BLaER1 treated with 17β-estradiol and CSF1 and Interleukin-3, amounts not matched to agents 10 nM and 100 nM (cell line): ENCODE data around the gene TTLL1.
A peak's percentile ranks its signal among the peaks of the same experiment; 100 is the strongest.

ENCODE experiments used
- H3K27ac ChIP-seq, 11 experiments: shearing (Covaris generic); formaldehyde crosslinking; 2 replicates each; pipeline ENCODE4 v1.8.1; 2022
- H3K27me3 ChIP-seq, 11 experiments: shearing (Covaris generic); formaldehyde crosslinking; 2 replicates each; pipeline ENCODE4 v1.8.1; 2022
- H3K36me3 ChIP-seq, 11 experiments: shearing (Covaris generic); formaldehyde crosslinking; 2 replicates each; pipeline ENCODE4 v1.8.1; 2022
- H3K4me1 ChIP-seq, 10 experiments: shearing (Covaris generic); formaldehyde crosslinking; 2 replicates each; pipeline ENCODE4 v1.8.1; 2022
- H3K4me2 ChIP-seq, 11 experiments: shearing (Covaris generic); formaldehyde crosslinking; 2 replicates each; pipeline ENCODE4 v1.8.1; 2022
- H3K4me3 ChIP-seq, 10 experiments: shearing (Covaris generic); formaldehyde crosslinking; 2 replicates each; pipeline ENCODE4 v1.8.1; 2022
- H3K9ac ChIP-seq, 11 experiments: shearing (Covaris generic); formaldehyde crosslinking; 2 replicates each; pipeline ENCODE4 v1.8.1; 2022
- H3K9me3 ChIP-seq, 11 experiments: shearing (Covaris generic); formaldehyde crosslinking; replicated peaks in 1 of 11; 2 replicates each; pipeline ENCODE4 v1.8.1; 2022
- H4K20me1 ChIP-seq, 11 experiments: shearing (Covaris generic); formaldehyde crosslinking; 2 replicates each; pipeline ENCODE4 v1.8.1; 2022
- Cebpa-rat ChIP-seq, 11 experiments: shearing (Covaris generic); IDR thresholded peaks; 2 replicates each; pipeline ENCODE4 v1.8.1; 2022

TTLL1 gene

GRCh38 chr22:43118024-43118849 lies 29.0 kb upstream of the TTLL1 start:
- Histone ChIP-seq H3K4me2 (peak overlapping the region; percentile 59 to 100 (median 80)), H3K27me3 (peaks cover 0 to 28% (median 0%) of the 10 kb centered on the region in 11 experiments; a peak in 7 of 22 replicates), H3K4me3 (no peak overlapping the region), H3K4me1 (peaks cover 45 to 100% (median 97%) of the 10 kb centered on the region in 10 experiments), H3K9me3 (no peaks in the 10 kb centered on the region), H3K9ac (peak overlapping the region in 5 of 11 experiments; percentile 4 to 63 (median 14); a peak in 6 of 22 replicates), H4K20me1 (peaks cover 0 to 59% (median 9%) of the 10 kb centered on the region in 11 experiments; a peak in 10 of 22 replicates), H3K27ac (peak overlapping the region in 4 of 11 experiments; percentile 22 to 64 (median 53); a peak in 6 of 22 replicates), H3K36me3 (no peaks in the 10 kb centered on the region)
- TF ChIP-seq Cebpa-rat (IDR thresholded peaks at IDR 0.05) = no peak

DNA sequence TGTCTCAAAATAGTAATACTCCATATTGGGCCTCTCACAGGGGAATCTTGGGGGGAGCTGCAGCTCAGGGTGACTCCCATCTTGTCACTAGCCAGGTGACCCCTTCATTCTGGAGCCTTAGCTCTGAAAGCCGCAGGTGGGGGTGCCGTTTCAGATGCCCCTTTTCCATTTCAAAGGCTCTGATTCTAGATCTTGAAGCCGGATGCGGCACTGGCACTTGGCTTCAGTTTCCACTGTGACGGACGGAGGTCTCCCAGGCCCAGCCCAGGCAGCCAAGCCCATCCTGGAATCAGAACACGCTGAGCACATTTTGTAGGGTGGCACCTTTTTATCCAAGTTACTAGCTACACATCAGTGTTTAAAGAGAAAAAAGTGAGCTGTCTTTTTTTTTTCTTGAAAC lies 27.7 kb upstream of the TTLL1 start:
- H3K27ac ChIP-seq = peak overlapping the region in 2 of 11 experiments; percentile 10 to 37; a peak in 1 of 22 replicates
- H3K4me2 ChIP-seq = peak overlapping the region in 10 of 11 experiments; percentile 54 to 100 (median 99); a peak in 19 of 22 replicates
- H3K9me3 ChIP-seq = no peaks in the 10 kb centered on the region
- peaks cover 45 to 100% (median 98%) of the 10 kb centered on the region in 10 experiments for H3K4me1 ChIP-seq
- peaks cover 0 to 51% (median 3%) of the 10 kb centered on the region in 11 experiments; a peak in 10 of 22 replicates for H4K20me1 ChIP-seq
- H3K4me3 ChIP-seq = no peak overlapping the region
- no peaks in the 10 kb centered on the region for H3K36me3 ChIP-seq
- H3K9ac ChIP-seq = 0 out of 22 replicates have a peak overlapping the region, but pooled peaks of 2 of the 11 experiments have one; percentile 14 to 30
- no peak for TF ChIP-seq Cebpa-rat (IDR thresholded peaks at IDR 0.05)
- H3K27me3 ChIP-seq = peaks cover 3 to 41% (median 4%) of the 10 kb centered on the region in 11 experiments

DNA sequence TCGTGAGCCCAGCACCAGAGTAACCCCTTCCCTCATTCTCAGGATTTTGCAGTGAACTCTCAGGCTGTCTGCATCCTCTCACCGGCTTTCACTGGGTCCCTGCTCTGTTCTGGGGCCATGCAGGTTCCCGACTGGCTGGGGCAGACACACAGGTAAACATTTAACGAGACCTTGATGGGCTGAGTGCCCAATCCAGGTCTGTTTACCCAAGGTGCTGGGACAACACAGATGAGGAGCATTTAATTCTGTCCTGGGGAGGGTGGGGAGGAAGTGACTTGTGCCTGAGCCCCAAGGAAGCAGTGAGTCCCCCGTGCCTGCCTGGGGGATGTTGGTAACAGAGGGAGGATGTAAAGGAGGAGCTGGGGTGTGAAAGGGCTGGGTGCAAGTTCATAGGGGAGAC lies 25.8 kb upstream of the TTLL1 start:
- no peak overlapping the region for H3K4me3 ChIP-seq
- peak overlapping the region in 1 of 11 experiments; percentile 7; a peak in 2 of 22 replicates for H3K9ac ChIP-seq
- peak overlapping the region in 10 of 11 experiments; percentile 54 to 100 (median 99); a peak in 18 of 22 replicates for H3K4me2 ChIP-seq
- no peaks in the 10 kb centered on the region for H3K36me3 ChIP-seq
- no peak for TF ChIP-seq Cebpa-rat (IDR thresholded peaks at IDR 0.05)
- peaks cover 52 to 98% (median 93%) of the 10 kb centered on the region in 10 experiments for H3K4me1 ChIP-seq
- peaks cover 0 to 50% (median 9%) of the 10 kb centered on the region in 11 experiments; a peak in 10 of 22 replicates for H4K20me1 ChIP-seq
- 0 out of 22 replicates have a peak overlapping the region, but pooled peaks of 2 of the 11 experiments have one; percentile 5 to 10 for H3K27ac ChIP-seq
- H3K27me3 ChIP-seq = peaks cover 21 to 61% (median 24%) of the 10 kb centered on the region in 11 experiments
- H3K9me3 ChIP-seq = no peaks in the 10 kb centered on the region

DNA sequence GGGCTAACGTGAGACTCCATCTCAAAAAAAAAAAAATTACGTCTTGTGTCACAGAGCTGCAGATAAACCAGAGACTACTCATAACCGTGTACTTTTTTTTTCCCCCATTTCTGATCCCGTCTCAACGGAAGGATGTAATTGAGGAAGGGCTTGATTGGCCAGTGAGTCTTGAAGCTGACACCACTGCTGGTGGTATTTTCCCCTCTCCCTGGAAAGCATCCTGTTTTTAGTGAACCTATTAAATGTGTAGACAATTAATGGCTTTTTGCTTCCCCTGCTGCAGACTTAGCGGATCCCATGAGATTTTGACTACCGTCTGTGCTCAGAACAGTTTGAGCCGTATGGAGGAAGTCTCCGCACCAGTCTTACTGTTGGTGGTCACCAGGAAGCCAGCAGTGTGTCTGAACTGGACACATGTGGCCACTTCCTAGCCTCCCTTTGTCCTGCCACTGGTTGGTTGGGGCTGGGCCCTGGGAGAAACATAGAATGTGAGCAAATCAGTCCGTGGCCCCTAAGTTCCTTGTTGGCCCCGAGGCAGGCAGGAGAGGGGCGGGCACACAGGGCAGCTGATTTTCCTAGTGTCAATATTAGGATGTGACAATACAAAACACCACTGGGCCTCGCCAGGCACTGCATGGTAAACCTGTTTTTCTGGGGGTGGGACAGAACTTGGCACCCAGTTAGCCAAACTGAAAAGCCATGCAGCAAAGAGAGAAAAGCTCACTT lies 24.5 kb upstream of the TTLL1 start:
- Histone ChIP-seq H3K9me3 (no peaks in the 10 kb centered on the region), H3K4me2 (peak overlapping the region; percentile 56 to 100 (median 99)), H3K27me3 (peaks cover 22 to 71% (median 35%) of the 10 kb centered on the region in 11 experiments), H3K4me1 (peaks cover 43 to 86% (median 81%) of the 10 kb centered on the region in 10 experiments), H3K9ac (peak overlapping the region in 6 of 11 experiments; percentile 23 to 51 (median 30); a peak in 7 of 22 replicates), H3K36me3 (no peaks in the 10 kb centered on the region), H3K4me3 (peak overlapping the region in 2 of 10 experiments; percentile 2 to 31; a peak in 4 of 20 replicates), H4K20me1 (peaks cover 0 to 53% (median 8%) of the 10 kb centered on the region in 11 experiments; a peak in 9 of 22 replicates), H3K27ac (peak overlapping the region in 4 of 11 experiments; percentile 17 to 53 (median 39); a peak in 4 of 22 replicates)
- no peak for TF ChIP-seq Cebpa-rat (IDR thresholded peaks at IDR 0.05)

DNA sequence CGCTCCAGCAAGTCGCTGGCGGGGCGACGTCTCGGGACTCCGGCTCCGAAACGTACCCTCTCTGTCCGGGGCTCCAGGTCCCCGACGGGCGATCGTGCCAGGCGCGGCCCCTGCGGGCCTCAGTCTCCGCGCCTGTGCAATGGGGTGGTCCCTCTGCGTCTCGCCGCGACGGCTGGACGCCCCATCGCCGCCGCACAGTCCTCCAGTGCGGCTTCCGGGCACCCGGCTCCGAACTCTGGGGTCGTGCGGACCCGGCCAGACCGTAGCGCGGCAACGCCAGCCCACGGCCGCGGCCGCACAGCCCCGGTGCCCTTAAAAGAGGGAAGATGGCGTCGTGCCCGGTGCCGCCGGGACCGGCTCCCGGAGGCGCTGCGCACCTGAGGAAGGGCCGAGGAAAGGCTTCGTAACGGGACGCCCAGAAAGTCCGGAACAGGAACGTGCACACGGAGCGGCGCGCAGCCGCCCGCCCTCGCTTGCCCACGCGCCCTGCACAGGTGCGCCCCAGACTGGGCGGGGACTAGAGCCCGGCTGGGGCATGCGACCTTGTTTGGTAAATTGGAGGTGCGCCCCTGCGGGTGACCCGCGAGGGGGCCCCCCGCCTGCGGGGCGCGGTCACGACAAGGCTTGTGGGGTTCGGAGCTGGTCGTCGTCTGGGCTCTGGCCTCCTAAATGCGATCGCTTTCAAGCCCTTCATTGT lies 21.9 kb upstream of the TTLL1 start:
- peaks cover 0 to 45% (median 8%) of the 10 kb centered on the region in 11 experiments; a peak in 9 of 22 replicates for H4K20me1 ChIP-seq
- no peaks in the 10 kb centered on the region for H3K36me3 ChIP-seq
- H3K4me2 ChIP-seq = peak overlapping the region; percentile 96 to 100 (median 100)
- peak overlapping the region in 5 of 11 experiments; percentile 15 to 66 (median 49); a peak in 7 of 22 replicates for H3K27ac ChIP-seq
- peak overlapping the region; percentile 61 to 77 (median 66) for H3K4me3 ChIP-seq
- H3K9me3 ChIP-seq = no peaks in the 10 kb centered on the region
- no peak for TF ChIP-seq Cebpa-rat (IDR thresholded peaks at IDR 0.05)
- peaks cover 28 to 71% (median 65%) of the 10 kb centered on the region in 10 experiments for H3K4me1 ChIP-seq
- peak overlapping the region; percentile 49 to 83 (median 65) for H3K9ac ChIP-seq
- peaks cover 22 to 65% (median 35%) of the 10 kb centered on the region in 11 experiments for H3K27me3 ChIP-seq

- peak within 1 kb of the TSS in 5 of 11 experiments; percentile 15 to 66 (median 49); a peak in 7 of 22 replicates for H3K27ac ChIP-seq
- peak within 1 kb of the TSS; percentile 61 to 77 (median 66) for H3K4me3 ChIP-seq
- H3K9me3 ChIP-seq = no peaks in the 10 kb centered on the region
- H3K9ac ChIP-seq = peak within 1 kb of the TSS; percentile 49 to 83 (median 65)
- H3K4me2 ChIP-seq = peak within 1 kb of the TSS; percentile 96 to 100 (median 100)
- peaks cover 22 to 65% (median 35%) of the 10 kb centered on the region in 11 experiments for H3K27me3 ChIP-seq
- TF ChIP-seq Cebpa-rat (IDR thresholded peaks at IDR 0.05) = no peak
- H4K20me1 ChIP-seq = peaks cover 0 to 40% (median 8%) of the 10 kb centered on the region in 11 experiments; a peak in 9 of 22 replicates
- peaks cover 23 to 67% (median 61%) of the 10 kb centered on the region in 10 experiments for H3K4me1 ChIP-seq
- no peaks in the 10 kb centered on the region for H3K36me3 ChIP-seq
These were observed 21.3 kb upstream of the TTLL1 start, which contains the start of gene BIK for GRCh38 chr22:43110444-43110926. Gene BIK, plus strand, starts transcription at chr22:43110750. Its CDS starts 13,273 bp downstream, at chr22:43124023.

DNA sequence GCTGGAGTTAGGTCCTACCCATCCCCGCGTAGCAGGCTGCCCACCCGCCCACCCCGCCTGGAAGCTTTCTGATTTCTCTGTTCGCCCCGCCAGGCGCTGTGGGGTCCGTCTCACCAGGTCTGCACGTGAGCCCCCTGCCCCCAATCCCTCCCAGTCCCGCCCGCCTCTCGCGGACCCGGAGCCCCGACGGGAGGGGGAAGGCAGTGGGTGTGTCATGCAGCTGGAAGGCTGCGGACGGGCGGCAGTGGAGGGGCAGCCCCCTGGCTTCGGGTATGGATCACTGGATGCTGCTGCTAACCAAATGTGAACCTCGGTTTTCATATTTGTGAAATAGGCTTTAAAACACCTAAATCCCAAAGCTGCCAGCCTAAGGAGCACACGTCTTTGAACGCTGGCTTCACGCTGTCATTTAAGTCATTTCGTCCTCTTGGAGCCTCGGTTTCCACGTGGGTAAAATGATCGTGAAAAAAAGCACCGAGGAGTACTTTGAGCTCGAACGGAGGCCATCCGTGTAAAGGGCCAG lies 20.8 kb upstream of the TTLL1 start:
- Histone ChIP-seq H3K27ac (no peak overlapping the region), H3K4me2 (peak overlapping the region; percentile 96 to 100 (median 100)), H3K36me3 (no peaks in the 10 kb centered on the region), H3K27me3 (peaks cover 22 to 60% (median 35%) of the 10 kb centered on the region in 11 experiments), H4K20me1 (peaks cover 0 to 35% (median 5%) of the 10 kb centered on the region in 11 experiments; a peak in 9 of 22 replicates), H3K9ac (0 out of 22 replicates have a peak overlapping the region, but pooled peaks of 2 of the 11 experiments have one; percentile 3 to 37), H3K4me3 (peak overlapping the region; percentile 44 to 77 (median 66); a peak in 19 of 20 replicates), H3K4me1 (peaks cover 23 to 67% (median 61%) of the 10 kb centered on the region in 10 experiments), H3K9me3 (no peaks in the 10 kb centered on the region)
- TF ChIP-seq Cebpa-rat (IDR thresholded peaks at IDR 0.05) = no peak
